ENCODE measurements around the gene MAP3K15. TPM values are rescaled to one million over a fixed set of nuclear protein-coding genes. Genes with fewer than 3 reads are reported as not detected.

MAP3K15 gene
- total RNA-seq, 2 experiments from 2014 or later: 0.14 TPM; not detected in 1

GRCh38 chrX:19555236-19555635, 39.9 kb upstream of the MAP3K15 start:
- peaks cover 27% of the 10 kb centered on the region for H3K36me3 ChIP-seq (ENCODE audit: insufficient read depth, low read length)
- H3K9me3 Mint-ChIP-seq: no peaks in the 10 kb centered on the region
- H3K27ac Mint-ChIP-seq: peak overlapping the region; percentile 75
- H3K27me3 ChIP-seq (ENCODE audit: control insufficient read depth in 1 of 2, insufficient read depth in 2 of 2, low read length in 2 of 2): no peaks in the 10 kb centered on the region
- DNase-seq: no peak
- peaks cover 32% of the 10 kb centered on the region for H3K36me3 Mint-ChIP-seq (ENCODE audit: low read depth)
- peaks cover 3% of the 10 kb centered on the region for H3K4me1 Mint-ChIP-seq (ENCODE audit: low read depth)
- no peak overlapping the region for H3K4me3 ChIP-seq (ENCODE audit: low read length)
- CTCF ChIA-PET: no interaction called here
- H3K4me1 ChIP-seq (ENCODE audit: insufficient read depth, low read length): peaks cover 7% of the 10 kb centered on the region
- TF ChIP-seq CTCF (IDR thresholded peaks at IDR 0.05): no peak
- H3K27me3 Mint-ChIP-seq: no peaks in the 10 kb centered on the region
- no peak overlapping the region for H3K4me3 Mint-ChIP-seq
- H3K9me3 ChIP-seq (ENCODE audit: control insufficient read depth in 1 of 2, insufficient read depth in 1 of 2, low read length in 2 of 2): no peaks in the 10 kb centered on the region
- intact Hi-C loops (cut with DNase I, micrococcal nuclease): no loop called here
- no peak overlapping the region for H3K27ac ChIP-seq (ENCODE audit: low read depth in 1 of 2, low read length in 2 of 2)
- POLR2A ChIA-PET: interaction anchor here (0.6 kb wide), 1 partner anchor 333 kb away, joined by 3 read pairs; no protein-coding TSS in a partner anchor
- ATAC-seq (ENCODE audit: poor library complexity): no peak

GRCh38 chrX:19554786-19555185, 39.5 kb upstream of the MAP3K15 start:
- Histone ChIP-seq H3K9me3 (ENCODE audit: control insufficient read depth in 1 of 2, insufficient read depth in 1 of 2, low read length in 2 of 2) (no peaks in the 10 kb centered on the region), H3K27ac (ENCODE audit: low read depth in 1 of 2, low read length in 2 of 2) (no peak overlapping the region), H3K27me3 (ENCODE audit: control insufficient read depth in 1 of 2, insufficient read depth in 2 of 2, low read length in 2 of 2) (no peaks in the 10 kb centered on the region), H3K4me3 (ENCODE audit: low read length) (no peak overlapping the region), H3K4me1 (ENCODE audit: insufficient read depth, low read length) (peaks cover 7% of the 10 kb centered on the region), H3K36me3 (ENCODE audit: insufficient read depth, low read length) (peaks cover 32% of the 10 kb centered on the region)
- H3K36me3 Mint-ChIP-seq (ENCODE audit: low read depth): peaks cover 36% of the 10 kb centered on the region
- TF ChIP-seq CTCF (IDR thresholded peaks at IDR 0.05): no peak
- peak overlapping the region; percentile 75 for H3K27ac Mint-ChIP-seq
- intact Hi-C loops (cut with DNase I, micrococcal nuclease): no loop called here
- H3K27me3 Mint-ChIP-seq: no peaks in the 10 kb centered on the region
- ATAC-seq (ENCODE audit: poor library complexity): no peak
- ChIA-PET CTCF (no interaction called here), POLR2A (interaction anchor here (0.6 kb wide), 1 partner anchor 333 kb away, joined by 3 read pairs; no protein-coding TSS in a partner anchor)
- H3K4me1 Mint-ChIP-seq (ENCODE audit: low read depth): peaks cover 3% of the 10 kb centered on the region
- no peak for DNase-seq
- no peaks in the 10 kb centered on the region for H3K9me3 Mint-ChIP-seq
- H3K4me3 Mint-ChIP-seq: no peak overlapping the region

GRCh38 chrX:19552793-19553192, 37.5 kb upstream of the MAP3K15 start:
- no peaks in the 10 kb centered on the region for H3K9me3 Mint-ChIP-seq
- ATAC-seq (ENCODE audit: poor library complexity): no peak
- POLR2A ChIA-PET: no interaction called here
- no peak for DNase-seq
- H3K36me3 ChIP-seq (ENCODE audit: insufficient read depth, low read length): peaks cover 46% of the 10 kb centered on the region
- no peak for TF ChIP-seq CTCF (IDR thresholded peaks at IDR 0.05)
- H3K27ac Mint-ChIP-seq: peak overlapping the region; percentile 30
- H3K4me1 Mint-ChIP-seq (ENCODE audit: low read depth): peaks cover 3% of the 10 kb centered on the region
- H3K36me3 Mint-ChIP-seq (ENCODE audit: low read depth): peaks cover 55% of the 10 kb centered on the region
- no peak overlapping the region for H3K4me3 Mint-ChIP-seq
- CTCF ChIA-PET: no interaction called here
- no peak overlapping the region for H3K27ac ChIP-seq (ENCODE audit: low read depth in 1 of 2, low read length in 2 of 2)
- H3K4me3 ChIP-seq (ENCODE audit: low read length): no peak overlapping the region
- no peaks in the 10 kb centered on the region for H3K9me3 ChIP-seq (ENCODE audit: control insufficient read depth in 1 of 2, insufficient read depth in 1 of 2, low read length in 2 of 2)
- peaks cover 7% of the 10 kb centered on the region for H3K4me1 ChIP-seq (ENCODE audit: insufficient read depth, low read length)
- no peaks in the 10 kb centered on the region for H3K27me3 ChIP-seq (ENCODE audit: control insufficient read depth in 1 of 2, insufficient read depth in 2 of 2, low read length in 2 of 2)
- intact Hi-C loops (cut with DNase I, micrococcal nuclease): loop anchor here in 1 of 2 experiments (2.0 kb wide), 1 partner anchor 56 kb away; no protein-coding TSS in a partner anchor
- no peaks in the 10 kb centered on the region for H3K27me3 Mint-ChIP-seq
